ENCODE data around the gene EIF4H.

DNA sequence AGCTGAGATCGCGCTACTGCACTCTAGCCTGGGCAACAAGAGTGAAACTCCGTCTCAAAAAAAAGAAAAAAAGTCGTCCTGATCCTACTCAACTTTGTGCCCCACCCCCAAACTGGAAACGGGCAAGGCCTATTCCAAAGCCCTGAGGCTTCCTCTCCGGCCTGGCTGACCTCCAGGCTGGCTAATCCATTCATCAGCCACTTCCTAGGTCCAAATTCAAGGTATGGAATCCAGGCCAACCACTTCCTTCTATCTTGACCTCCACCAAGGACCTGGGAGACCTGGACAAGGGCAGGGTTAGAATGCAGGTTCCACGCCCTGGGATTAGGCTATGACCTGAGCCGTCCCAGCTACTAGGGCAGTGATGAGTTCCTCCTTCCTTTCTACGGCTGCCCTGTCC, 20.4 kb upstream of the EIF4H start:
- no peak for TF ChIP-seq POLR2A (IDR thresholded peaks at IDR 0.05)
- TF ChIP-seq, protein P1, sequence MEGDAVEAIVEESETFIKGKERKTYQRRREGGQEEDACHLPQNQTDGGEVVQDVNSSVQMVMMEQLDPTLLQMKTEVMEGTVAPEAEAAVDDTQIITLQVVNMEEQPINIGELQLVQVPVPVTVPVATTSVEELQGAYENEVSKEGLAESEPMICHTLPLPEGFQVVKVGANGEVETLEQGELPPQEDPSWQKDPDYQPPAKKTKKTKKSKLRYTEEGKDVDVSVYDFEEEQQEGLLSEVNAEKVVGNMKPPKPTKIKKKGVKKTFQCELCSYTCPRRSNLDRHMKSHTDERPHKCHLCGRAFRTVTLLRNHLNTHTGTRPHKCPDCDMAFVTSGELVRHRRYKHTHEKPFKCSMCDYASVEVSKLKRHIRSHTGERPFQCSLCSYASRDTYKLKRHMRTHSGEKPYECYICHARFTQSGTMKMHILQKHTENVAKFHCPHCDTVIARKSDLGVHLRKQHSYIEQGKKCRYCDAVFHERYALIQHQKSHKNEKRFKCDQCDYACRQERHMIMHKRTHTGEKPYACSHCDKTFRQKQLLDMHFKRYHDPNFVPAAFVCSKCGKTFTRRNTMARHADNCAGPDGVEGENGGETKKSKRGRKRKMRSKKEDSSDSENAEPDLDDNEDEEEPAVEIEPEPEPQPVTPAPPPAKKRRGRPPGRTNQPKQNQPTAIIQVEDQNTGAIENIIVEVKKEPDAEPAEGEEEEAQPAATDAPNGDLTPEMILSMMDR (IDR thresholded peaks at IDR 0.05), result no peak
